ENCODE results near the gene TUBA4A.

DNA sequence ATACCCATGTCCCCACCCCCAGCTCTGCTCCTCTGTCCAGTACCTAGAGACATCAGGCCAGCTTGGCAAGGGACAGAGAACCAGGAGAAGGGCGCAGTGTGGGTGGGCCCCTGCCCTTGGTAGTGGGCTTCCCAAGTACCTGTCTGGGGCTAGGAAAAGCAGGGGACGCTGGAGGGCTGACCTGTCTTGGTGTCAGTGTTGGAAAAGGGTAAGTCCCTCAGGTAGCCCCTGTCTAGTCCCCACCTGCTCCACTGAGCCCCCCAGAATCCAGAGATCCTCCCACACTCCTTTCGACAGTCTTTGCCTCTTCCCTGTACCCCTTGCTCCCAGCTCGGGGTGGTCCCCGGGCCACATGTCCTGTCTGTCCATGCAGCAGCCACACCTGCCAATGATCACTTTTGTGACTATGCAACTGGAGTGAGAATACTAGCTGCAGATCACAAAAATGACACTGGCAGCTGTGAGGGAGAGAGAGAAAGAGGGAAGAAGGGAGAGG is 40.1 kb upstream of the TUBA4A start:
- no peak for TF ChIP-seq POLR2A (IDR thresholded peaks at IDR 0.05; ENCODE audit: low read depth, low read length)
- TF ChIP-seq POLR2AphosphoS5 (IDR thresholded peaks at IDR 0.05; ENCODE audit: low read depth, low read length), result no peak
- TF ChIP-seq TAF1 (IDR thresholded peaks at IDR 0.05; ENCODE audit: borderline replicate concordance, low read depth, low read length), result no peak

Data from GM12892 (cell line).